K562 (cell line): ENCODE results near the gene ZNF609. TPM values are rescaled to one million over a fixed set of nuclear protein-coding genes. Genes with fewer than 3 reads are reported as not detected.

Source experiments
- CBX1 ChIP-seq: sonication (generic); IDR thresholded peaks from 2 replicates; pipeline ENCODE4 v1.6.1; 2016; ENCODE audit warnings: antibody characterized with exemption, low read depth, mild to moderate bottlenecking
- MITF ChIP-seq: IDR thresholded peaks from 2 replicates; pipeline ENCODE4 v1.6.1; 2014; ENCODE audit warnings: antibody characterized with exemption
- NFE2 ChIP-seq: IDR thresholded peaks from 2 replicates; pipeline ENCODE4 v1.6.1; 2014; ENCODE audit warnings: antibody characterized with exemption, low read depth
- NKRF ChIP-seq: fragments of 450-650 bp; IDR thresholded peaks from 2 replicates; pipeline ENCODE4 v1.6.1; 2016; ENCODE audit warnings: borderline replicate concordance
- SIRT6 ChIP-seq: IDR thresholded peaks from one replicate; pipeline ENCODE4 v1.6.1; 2012; ENCODE audit warnings: low read depth, mild to moderate bottlenecking, control low read depth, inconsistent platforms, low read length, moderate library complexity
- SMAD2 ChIP-seq: fragments of 150-350 bp; IDR thresholded peaks from 2 replicates; pipeline ENCODE4 v1.6.1; 2014; ENCODE audit warnings: low read depth, mild to moderate bottlenecking, low read length
- SMARCA4 ChIP-seq: fragments of 450-650 bp; IDR thresholded peaks from 2 replicates; pipeline ENCODE4 v1.6.1; 2016
- THAP12 ChIP-seq: fragments of 250-450 bp; sonication (Bioruptor Pico); IDR thresholded peaks from 2 replicates; pipeline ENCODE4 v1.9.0; 2021; ENCODE audit warnings: mild to moderate bottlenecking, inconsistent platforms
- ZNF232 ChIP-seq: sonication (generic); formaldehyde crosslinking; IDR thresholded peaks from 2 replicates; pipeline ENCODE4 v1.8.0; 2022; ENCODE audit warnings: mild to moderate bottlenecking, missing genetic modification reagents
- ZNF274 ChIP-seq: IDR thresholded peaks from 2 replicates; pipeline ENCODE4 v1.6.1; 2011; ENCODE audit warnings: low read depth, mild to moderate bottlenecking, low read length, moderate library complexity, borderline replicate concordance
- ZNF384 ChIP-seq: IDR thresholded peaks from 2 replicates; pipeline ENCODE4 v1.6.1; 2012; ENCODE audit warnings: low read depth, low read length, improper control_type of control experiment
- ZNF644 ChIP-seq: fragments of 200-800 bp; sonication (Bioruptor generic); IDR thresholded peaks from 2 replicates; pipeline ENCODE4 v1.6.1; 2016; ENCODE audit warnings: low read depth, missing genetic modification characterization, missing compliant biosample characterization
- polyA plus RNA-seq, 8 experiments: library from polyadenylated mRNA; depleted of rRNA in 4 of 8; stranded (reverse) in 5 of 8; unstranded in 3 of 8; fragments of >200 nt; fragmentation: Nextera tagmentation in 2 of 8; fragmentation: Illumina TruSeq in 1 of 8; extraction: Ambion mirVana in 2 of 8; extraction: Trizol in 1 of 8; gene quantifications; 2 replicates each; pipeline versions ENCODE4 v1.2.1 to v1.2.3, GENCODE V29; 2011 to 2014; ENCODE audit warnings: inconsistent platforms in 1 of 8, missing spikeins in 1 of 8
- total RNA-seq, 7 experiments: library from RNA; depleted of rRNA in 6 of 7; stranded (reverse); fragments of >200 nt in 6 of 7; fragmentation: Illumina TruSeq in 2 of 7; extraction: Trizol in 2 of 7; gene quantifications; 2 replicates each; pipeline versions ENCODE4 v1.2.1 to v1.2.3, GENCODE V29; 2011 to 2021; ENCODE audit warnings: low replicate concordance in 1 of 7

Gene ZNF609
- total and polyA plus RNA-seq, 9 of the 15 experiments (the other 6 are each of a cell fraction or from before 2014, with no cell fraction given) = 3.0 to 38.7 (median 17.8) TPM

GRCh38 chr15:64622410-64623260 is 162.3 kb downstream of the ZNF609 start (continued):
- TF ChIP-seq NKRF (no peak), MITF (no peak), ZNF274 (no peak), SMAD2 (no peak), ZNF232 (CRISPR knock-in tag) (no peak), THAP12 (CRISPR knock-in tag) (no peak), SMARCA4 (no peak), NFE2 (no peak), ZNF644 (tag) (no peak), CBX1 (no peak), SIRT6 (no peak), ZNF384 (no peak)
